Stimulated activated CD4-positive, alpha-beta T cell treated with anti-CD3 and anti-CD28 coated beads, TNF-alpha, amount 100 ng/mL, for 48 hours (primary cell): ENCODE results near the gene WBP1L.

Experiments used
- DNase-seq, 3 donors: peaks; one replicate each; pipeline ENCODE4 v3.0.0-alpha.2; 2020; ENCODE audit warnings: low read depth in 3 of 3

Gene WBP1L

GRCh38 chr10:102779680-102780526 lies 36.2 kb downstream of the WBP1L start:
- DNase-seq = no peak

- DNase-seq = no peak
These were observed 36.7 kb downstream of the WBP1L start for GRCh38 chr10:102780527-102780808.

DNA sequence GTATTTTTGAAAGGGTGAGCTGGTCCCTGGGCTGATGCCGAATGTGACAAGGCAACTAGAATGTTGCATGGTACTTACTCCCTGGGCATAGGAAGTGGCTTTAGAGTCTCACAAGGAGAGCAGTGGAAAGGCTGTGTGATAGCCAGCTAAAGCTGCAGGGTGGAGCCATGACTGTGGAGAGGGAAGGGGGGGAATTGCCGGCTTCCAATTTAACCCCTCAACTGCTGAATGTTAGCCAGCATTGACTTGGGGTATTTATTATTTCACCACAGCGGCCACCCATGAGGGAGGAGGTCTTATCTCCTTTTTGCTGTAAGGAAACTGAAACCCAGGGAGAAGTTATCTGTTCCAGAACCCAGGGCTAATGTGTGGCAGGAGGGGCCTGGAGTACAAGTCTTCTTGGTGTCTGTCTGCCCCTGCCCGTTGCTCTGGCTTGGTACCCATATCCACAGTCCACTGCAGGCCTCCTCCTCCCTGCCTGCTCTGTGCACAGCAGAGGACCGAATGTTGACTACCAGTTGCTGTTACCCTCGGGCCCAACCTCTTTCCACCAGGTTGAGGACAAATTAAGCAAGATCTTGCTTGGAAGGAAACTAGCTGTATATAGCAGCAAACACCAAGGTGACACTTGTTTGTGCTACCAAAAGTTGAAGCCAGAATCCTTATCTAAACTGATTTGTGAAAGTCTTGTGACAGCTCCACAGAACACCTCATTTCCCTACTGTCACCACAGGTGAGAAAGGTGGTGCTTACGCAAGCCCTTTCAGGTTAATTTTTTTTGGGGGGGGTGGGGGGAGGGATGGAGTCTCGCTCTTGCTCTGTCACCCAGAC lies 37.6 kb downstream of the WBP1L start:
- no peak for DNase-seq

DNA sequence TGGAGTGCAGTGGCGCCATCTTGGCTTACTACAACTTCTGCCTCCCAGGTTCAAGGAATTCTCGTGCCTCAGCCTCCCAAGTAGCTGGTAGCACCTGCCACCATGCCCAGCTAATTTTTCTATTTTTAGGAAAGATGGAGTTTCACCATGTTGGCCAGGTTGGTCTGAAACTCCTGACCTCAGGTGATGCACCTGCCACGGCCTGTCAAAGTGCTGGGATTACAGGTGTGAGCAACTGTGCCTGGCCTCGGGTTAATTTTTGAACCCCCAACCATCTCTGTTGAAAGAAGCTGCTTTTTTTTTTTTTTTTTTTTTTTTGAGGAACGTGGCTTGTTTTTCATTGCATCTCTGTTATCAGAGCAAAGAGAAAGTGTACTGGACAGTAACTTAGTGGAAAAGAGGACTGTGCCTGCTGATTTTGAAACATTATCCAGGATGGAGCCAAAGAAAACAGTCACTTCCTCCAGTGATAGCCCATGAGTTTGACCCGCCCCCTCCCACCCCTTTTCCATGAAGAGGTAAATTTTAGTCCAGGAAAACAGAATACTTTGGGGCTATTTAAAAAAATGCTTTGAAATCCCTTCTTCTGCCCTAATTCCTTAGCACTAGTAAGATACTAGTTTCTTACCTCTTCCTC lies 38.3 kb downstream of the WBP1L start:
- no peak for DNase-seq

DNA sequence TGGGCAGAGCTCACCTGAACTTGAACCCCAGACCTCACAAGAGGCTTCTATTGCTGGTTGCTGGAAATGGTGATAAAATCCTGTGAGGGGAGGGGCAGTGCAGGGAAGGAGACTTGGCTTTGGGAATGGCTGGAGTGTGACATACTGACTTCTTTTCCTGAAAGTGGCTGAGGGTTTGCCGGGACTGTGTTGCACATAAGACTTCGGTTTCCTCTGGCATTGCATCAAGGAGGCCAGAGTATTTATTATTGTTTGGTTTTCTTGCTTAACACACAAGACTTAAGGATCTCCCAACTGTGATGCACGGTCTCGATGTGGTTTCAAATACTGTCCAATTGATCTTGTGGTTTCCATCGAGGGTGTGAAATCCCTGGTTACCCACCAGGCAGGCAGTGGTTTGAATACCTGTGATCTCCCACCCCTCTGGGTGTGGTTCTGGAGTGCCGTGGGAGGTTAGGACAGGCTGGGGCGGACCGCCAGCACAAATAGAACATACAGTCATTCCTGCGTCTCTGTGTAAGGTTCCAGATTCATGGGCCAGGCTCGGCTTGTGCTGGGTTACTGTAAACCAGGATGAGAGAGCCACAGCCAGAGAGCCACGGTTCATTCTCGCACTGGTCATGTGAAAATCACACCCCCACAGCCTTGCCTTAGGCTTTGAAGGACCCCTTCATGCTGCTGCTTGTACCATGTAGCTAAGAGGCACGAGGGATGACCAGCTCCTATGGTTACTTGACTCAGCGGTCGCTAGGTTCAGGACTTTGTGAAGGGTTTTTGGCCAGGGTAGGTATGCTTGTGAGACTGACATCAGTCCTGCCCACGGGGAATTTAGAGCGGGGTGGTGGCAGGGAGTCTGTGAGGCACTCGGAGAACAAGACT lies 39.2 kb downstream of the WBP1L start:
- no peak for DNase-seq

- DNase-seq = no peak
These were observed 39.8 kb downstream of the WBP1L start for GRCh38 chr10:102783568-102783967.

DNA sequence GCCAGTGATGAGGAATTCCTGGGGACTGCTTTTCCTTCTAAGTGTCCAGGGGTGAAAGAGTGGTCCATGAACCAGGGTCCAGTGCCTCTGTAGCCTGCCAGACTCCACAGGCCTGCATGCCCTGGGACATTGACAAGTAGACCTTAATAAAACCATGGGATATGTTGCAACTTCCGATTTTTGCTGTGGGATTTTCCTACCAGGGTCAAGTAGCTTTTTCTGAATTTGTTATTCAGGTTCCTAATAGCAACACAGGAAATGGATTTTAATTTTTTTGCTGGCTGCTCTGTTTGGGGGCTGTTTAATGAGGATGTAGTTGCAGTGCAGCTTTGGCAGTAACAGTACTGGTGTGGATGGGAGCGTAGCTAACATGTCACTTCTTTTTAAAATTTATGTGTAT lies 42.1 kb downstream of the WBP1L start:
- DNase-seq = no peak

DNA sequence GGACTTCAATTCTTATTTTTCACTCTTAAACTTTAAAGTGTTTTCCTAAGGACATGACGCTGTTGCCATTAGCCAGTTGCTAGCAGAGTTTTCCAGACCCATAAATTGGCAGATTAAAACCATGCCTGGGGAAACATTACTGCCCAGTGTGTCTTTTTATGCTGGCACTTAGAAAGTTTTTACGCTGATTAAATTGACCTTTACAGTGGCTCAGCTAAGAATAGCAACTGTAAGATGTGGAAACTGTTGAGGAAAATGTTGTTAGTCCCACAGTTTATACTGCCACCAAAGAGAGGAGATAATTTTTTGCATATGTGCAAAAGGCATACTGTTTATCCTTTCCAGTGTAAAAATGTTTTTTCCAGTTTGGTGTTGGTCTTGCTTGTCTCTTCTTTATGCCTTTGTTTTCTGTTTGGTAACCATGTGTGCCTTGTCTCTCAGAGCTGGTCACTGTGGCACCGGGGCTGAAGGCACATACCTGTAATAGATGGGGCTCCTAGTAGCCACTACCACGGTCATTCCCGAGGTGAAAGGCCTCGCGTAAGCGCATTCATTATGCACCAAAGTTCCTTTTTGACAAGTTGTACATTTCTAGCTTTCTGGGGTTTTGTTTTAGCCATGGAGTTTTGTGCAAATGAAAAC lies 48.1 kb downstream of the WBP1L start:
- DNase-seq = no peak

DNA sequence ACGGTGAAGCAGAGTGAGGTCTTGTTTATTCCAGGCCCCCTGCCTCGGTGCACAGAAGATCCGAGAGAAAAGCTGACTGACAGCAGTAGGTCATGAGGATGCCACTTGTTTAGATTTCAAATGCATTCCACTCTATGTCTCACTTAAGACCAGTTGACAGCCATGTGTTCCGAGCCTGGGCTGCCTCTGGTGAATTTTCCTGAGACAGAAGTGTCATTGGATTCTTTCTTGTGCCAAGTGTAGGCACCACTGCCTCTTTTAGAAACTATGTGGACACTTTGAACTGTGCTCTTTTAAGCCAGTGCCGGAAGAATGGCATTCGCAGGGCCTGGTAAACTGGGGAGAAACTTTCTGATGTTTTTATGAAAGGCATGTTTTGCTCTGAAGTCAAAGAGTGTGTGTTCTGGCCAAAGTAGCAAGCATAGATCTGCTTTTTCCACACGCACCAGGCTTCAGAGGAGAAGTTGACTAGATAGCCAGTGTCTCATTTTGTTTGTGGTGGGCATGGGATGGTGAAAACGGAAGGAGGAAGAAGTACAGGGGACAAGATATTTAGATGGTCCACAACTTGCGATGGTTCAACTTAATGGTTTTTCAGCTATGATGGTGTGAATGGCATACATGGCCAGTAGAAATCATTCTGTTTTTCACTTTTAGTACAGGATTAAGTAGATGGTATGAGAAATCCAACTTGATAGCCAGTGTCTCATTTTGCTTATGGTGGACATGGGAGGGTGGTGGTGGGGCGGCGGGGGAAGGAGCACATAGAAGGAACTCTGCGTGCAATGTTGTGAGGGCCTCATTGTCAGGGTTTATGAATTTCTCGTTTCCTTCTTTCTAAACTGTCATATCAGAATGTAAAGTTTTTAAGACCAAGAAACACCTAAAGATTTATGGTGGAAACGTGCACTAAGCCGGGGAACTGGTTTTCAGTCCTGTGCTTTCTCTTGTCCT lies 52.0 kb downstream of the WBP1L start:
- no peak for DNase-seq

GRCh38 chr10:102796407-102797176 lies 52.8 kb downstream of the WBP1L start:
- peak in 2 of 3 donors; percentile 31 to 39 for DNase-seq

GRCh38 chr10:102799691-102800471 lies 56.1 kb downstream of the WBP1L start:
- DNase-seq = no peak

DNA sequence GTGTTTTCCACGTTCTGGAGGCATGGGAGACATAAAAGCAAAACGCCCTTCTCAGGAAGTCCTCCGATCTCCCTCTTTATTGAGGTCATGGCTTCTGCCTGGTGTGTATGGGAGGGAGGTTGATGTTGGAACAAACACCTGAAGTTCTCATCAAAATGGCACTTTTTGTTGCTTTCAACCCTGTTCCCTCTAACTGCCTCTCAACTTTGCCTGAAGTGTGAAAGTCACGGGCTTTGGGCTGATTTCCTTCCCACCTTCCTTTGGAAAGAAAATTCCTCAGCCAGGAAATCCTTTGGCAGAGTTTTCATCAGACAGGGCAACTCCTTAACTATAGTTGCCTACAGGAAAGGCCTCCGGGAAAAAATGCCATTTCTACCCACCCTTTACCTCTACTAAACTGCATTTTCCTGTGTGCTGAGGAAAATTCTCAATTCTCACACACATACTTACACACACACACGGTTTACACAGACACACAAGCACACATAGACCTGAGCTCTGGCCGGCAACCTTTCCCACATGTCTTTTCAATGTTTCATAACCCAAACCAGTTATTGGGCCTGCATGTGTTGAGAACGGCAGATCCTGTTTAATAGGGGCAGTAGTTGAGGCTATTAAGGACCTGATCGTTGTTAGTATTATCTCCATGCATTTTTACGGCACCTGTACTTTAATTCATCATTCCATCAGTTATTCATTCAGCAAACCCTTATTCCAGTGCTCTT lies 57.0 kb downstream of the WBP1L start:
- no peak for DNase-seq

DNA sequence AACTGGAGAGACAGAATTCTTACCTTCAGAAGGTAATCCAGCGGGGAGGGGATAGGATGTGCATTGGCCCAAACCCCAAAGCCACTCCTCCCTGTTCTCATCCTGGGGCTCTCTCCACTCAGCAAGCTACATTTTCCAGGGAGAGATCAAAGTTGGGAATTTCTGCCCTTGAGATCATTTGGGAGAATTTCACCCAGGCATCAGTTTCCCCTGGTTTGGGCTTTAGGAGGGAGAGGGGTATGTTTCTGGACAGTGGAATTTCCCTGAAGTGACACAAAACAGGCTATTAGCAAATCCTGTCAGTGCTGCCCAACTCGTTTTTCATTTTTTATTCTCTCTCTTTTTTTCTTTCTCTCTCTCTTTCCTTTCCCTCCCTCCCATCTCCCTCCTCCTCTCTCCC lies 57.7 kb downstream of the WBP1L start:
- DNase-seq = no peak

- DNase-seq = no peak
These were observed 58.2 kb downstream of the WBP1L start for GRCh38 chr10:102801978-102802377.

GRCh38 chr10:102802920-102803534 lies 59.3 kb downstream of the WBP1L start:
- peak in 1 of 3 donors; percentile 4 for DNase-seq

DNA sequence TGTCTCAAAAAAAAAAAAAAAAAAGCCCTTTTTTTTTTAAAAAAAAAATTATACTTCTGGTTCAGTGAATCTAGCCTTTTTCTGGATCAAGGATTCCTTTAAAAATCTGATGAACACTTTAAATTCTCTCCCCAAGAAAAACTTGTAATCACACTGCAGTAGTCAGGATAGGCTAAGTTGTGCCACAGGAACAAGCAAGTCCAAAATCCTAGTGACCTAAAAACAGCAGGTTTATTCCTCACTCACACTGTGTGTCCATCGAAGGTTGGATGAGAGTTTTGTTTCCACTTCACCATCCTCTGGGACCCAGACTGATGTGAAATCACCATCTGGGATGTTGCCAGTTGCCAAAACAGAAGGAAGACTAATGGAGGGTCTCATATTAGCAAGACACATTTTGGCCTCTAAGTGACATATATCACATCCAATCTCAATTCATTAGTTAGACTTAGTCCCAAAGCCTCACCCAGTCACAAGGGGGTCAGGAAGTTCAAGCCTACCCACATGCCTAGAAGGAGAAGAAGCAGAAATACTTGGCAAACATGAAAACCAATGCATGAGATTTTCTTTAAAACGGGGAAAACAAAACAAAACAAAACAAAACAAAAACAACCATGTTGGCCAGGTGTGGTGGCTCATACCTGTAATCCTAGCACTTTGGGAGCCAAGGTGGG lies 60.8 kb downstream of the WBP1L start:
- DNase-seq = no peak

- no peak for DNase-seq
These were observed 64.6 kb downstream of the WBP1L start for GRCh38 chr10:102808380-102808779.
